ENCODE measurements around the gene TPGS1. TPM values are rescaled to one million over a fixed set of nuclear protein-coding genes. Genes with fewer than 3 reads are reported as not detected.
A peak's percentile ranks its signal among the peaks of the same experiment; 100 is the strongest.

The TPGS1 gene
- total RNA-seq, 4 donors from 2014 or later = 12.6 to 37.5 (median 29.9) TPM

DNA sequence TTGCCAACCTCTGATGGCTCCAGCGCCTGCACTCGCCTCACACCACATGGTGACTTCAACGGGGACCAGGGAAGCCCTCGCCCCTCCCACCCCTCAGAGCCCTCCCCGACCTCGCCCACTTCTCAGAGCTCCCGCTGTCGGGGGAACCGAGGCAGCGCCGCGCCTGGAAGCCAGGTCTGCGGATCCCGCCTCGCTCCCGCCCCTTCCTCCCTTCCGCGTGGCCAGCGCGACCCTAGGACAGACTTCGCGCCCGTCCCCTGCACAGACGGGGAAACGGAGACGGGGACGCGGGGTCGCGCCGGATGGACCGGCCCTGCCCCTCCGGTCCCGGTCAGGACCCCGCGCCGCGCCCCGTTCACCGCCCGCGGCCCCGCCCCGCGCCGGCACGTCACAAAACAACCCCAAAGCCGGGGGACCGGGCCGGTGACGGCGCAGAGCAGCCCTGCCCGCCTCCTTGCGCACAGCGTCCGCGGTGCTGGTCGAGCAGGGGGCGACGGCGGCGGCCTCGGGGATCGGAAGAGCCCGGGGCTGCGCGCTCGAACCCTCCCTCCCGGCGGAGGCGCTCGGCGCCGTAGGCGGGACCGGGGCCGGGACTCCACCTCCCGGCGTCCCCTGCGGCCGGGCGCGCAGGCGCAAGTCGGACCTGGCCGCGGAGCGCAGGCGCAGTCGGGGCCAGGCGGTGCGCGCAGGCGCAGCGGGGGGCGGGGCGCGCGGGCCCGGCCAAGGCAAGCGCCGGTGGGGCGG lies 23.9 kb downstream of the TPGS1 start:
- Histone ChIP-seq H3K4me3 (peak overlapping the region; percentile 97 to 98), H3K36me3 (no peaks in the 10 kb centered on the region), H3K27me3 (no peaks in the 10 kb centered on the region), H3K9me3 (no peaks in the 10 kb centered on the region), H3K4me1 (peaks cover 0 to 23% of the 10 kb centered on the region in 2 donors), H3K27ac (peak overlapping the region; percentile 93 to 97)
- DNase-seq = peak; percentile 73 to 89
- intact Hi-C loops (cut with DNase I; ENCODE audit: low total_unique reads) = no loop called here
- TF ChIP-seq, protein P1, sequence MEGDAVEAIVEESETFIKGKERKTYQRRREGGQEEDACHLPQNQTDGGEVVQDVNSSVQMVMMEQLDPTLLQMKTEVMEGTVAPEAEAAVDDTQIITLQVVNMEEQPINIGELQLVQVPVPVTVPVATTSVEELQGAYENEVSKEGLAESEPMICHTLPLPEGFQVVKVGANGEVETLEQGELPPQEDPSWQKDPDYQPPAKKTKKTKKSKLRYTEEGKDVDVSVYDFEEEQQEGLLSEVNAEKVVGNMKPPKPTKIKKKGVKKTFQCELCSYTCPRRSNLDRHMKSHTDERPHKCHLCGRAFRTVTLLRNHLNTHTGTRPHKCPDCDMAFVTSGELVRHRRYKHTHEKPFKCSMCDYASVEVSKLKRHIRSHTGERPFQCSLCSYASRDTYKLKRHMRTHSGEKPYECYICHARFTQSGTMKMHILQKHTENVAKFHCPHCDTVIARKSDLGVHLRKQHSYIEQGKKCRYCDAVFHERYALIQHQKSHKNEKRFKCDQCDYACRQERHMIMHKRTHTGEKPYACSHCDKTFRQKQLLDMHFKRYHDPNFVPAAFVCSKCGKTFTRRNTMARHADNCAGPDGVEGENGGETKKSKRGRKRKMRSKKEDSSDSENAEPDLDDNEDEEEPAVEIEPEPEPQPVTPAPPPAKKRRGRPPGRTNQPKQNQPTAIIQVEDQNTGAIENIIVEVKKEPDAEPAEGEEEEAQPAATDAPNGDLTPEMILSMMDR (IDR thresholded peaks at IDR 0.05) = peak in 2 of 4 experiments; percentile 24 to 31
- TF ChIP-seq POLR2A (IDR thresholded peaks at IDR 0.05) = no peak

DNA sequence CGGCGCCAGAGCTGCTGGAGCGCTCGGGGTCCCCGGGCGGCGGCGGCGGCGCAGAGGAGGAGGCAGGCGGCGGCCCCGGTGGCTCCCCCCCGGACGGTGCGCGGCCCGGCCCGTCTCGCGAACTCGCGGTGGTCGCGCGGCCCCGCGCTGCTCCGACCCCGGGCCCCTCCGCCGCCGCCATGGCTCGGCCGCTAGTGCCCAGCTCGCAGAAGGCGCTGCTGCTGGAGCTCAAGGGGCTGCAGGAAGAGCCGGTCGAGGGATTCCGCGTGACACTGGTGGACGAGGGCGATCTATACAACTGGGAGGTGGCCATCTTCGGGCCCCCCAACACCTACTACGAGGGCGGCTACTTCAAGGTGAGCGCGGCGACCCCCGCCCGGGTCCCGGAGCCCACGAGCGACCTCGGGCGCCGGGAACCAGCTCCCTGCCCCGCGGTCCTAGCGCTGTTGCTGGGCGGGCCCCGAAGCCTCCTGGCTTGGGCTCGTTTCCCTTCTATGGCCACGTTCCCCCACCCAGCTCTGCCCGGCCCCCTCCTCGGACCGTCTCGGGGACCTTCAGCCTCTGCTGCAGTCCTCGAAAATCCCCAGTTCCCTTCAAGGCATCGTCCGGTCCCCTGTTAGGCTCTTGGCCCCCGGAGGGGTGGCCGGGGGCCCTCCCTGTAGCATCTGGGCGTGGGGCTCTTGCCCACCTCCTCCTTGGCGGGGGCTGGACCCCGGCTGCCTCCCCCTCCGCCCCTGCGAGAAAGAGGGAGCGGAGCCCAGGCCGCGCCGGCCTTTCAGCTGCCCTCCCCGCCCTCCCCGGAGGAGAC lies 24.7 kb downstream of the TPGS1 start, which contains the start of gene CDC34:
CDC34 (plus strand) TSS at position 8 of the 808 bp plus-strand sequence; CDS start at position 180, 172 bp downstream.
- Histone ChIP-seq H3K36me3 (no peaks in the 10 kb centered on the region), H3K27ac (peak within 1 kb of the TSS; percentile 93 to 97), H3K4me3 (peak within 1 kb of the TSS; percentile 97 to 98), H3K4me1 (peaks cover 0 to 23% of the 10 kb centered on the region in 2 donors), H3K9me3 (no peaks in the 10 kb centered on the region), H3K27me3 (no peaks in the 10 kb centered on the region)
- TF ChIP-seq, protein P1 (IDR thresholded peaks at IDR 0.05) = no peak
- TF ChIP-seq POLR2A (IDR thresholded peaks at IDR 0.05) = peak; percentile 87
- peak in 1 of 2 donors; percentile 31 for DNase-seq
- intact Hi-C loops (cut with DNase I; ENCODE audit: low total_unique reads) = no loop called here

DNA sequence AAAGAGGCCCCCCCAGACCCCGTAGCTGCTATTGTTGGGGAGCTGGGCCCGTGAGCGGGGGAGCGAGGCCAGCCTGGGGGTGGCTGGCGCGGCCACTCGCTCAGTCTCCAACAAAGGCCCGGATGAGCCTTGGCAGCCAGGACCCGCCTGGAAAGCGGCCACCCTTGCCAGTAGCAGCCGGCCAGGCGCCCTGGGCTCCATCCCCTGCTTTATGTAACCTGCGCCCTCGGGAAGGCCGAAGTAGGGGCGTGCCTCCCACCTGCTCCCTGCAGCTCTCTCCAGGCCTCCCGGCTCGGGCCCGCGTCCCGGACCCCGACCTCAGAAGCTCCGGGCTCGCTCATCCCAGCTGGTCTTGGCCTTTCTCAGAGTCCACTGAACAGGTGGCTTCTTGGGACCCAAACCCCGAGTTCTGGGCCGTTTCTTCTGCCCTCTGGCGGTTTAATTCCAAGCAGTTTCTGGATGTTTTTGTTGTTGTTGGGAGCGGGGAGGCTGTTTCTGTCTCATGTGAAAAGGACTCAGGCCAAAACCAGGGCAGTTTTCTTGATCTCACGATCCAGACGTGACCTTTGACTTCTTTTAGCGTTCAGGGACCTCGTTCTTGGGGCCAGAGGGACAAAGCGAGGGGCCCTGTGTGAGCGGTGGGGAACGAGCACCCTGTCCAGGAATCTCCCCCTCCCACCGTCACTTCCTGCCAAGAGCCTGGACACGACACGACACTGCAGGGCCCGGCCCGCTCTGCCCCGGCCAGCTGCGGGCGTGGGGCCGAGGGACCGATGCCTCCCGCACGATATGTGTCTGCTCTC lies 25.5 kb downstream of the TPGS1 start:
- H3K4me1 ChIP-seq = peaks cover 0 to 23% of the 10 kb centered on the region in 2 donors
- intact Hi-C loops (cut with DNase I; ENCODE audit: low total_unique reads) = no loop called here
- peak; percentile 76 to 81 for DNase-seq
- H3K4me3 ChIP-seq = peak overlapping the region; percentile 97 to 98
- peak overlapping the region; percentile 90 to 93 for H3K27ac ChIP-seq
- no peaks in the 10 kb centered on the region for H3K36me3 ChIP-seq
- TF ChIP-seq POLR2A (IDR thresholded peaks at IDR 0.05) = no peak
- TF ChIP-seq, protein P1 (IDR thresholded peaks at IDR 0.05) = peak; percentile 35 to 61 (median 50)
- no peaks in the 10 kb centered on the region for H3K9me3 ChIP-seq
- no peaks in the 10 kb centered on the region for H3K27me3 ChIP-seq

DNA sequence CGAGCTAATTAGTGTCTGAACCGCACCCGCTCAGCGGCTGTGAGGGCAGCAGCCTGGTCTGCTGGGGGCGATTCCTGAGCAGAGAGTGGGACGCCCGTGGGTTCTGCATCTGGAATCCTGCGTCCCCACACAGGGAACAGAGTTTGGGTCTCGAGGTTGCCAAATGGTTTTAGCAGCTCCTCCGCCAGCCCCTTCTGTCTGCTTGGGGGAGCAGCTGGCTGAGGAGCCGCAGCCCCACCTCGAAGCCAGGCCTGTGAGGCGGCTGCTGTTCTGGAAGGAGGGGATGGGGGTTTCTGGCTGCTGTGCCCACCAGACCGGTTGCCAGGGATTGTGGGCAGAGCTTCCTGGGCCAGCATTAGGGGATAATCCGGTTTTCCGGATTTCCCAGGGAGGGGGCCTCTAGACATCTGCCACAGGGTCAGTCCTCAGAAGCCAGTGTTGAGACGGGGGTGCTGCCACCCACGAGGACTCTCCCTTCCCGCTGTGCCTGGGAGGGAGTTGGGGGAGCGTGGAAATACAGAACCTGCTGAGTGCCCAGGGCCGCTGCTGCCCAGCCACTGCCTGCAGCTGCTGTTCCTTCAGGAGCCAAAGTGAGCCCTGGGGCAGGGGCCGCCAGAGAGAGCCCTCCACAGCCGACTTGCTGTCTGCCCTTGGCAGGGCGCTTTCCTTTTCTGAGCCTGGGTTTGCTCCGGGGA lies 26.2 kb downstream of the TPGS1 start:
- Histone ChIP-seq H3K4me3 (peak overlapping the region; percentile 97 to 98), H3K36me3 (no peaks in the 10 kb centered on the region), H3K27me3 (no peaks in the 10 kb centered on the region), H3K27ac (peak overlapping the region; percentile 90 to 93), H3K9me3 (no peaks in the 10 kb centered on the region), H3K4me1 (peaks cover 0 to 23% of the 10 kb centered on the region in 2 donors)
- TF ChIP-seq, protein P1 (IDR thresholded peaks at IDR 0.05) = no peak
- TF ChIP-seq POLR2A (IDR thresholded peaks at IDR 0.05) = no peak
- intact Hi-C loops (cut with DNase I; ENCODE audit: low total_unique reads) = no loop called here
- no peak for DNase-seq
